NCI-H1930 (cell line): ENCODE data around the gene DDX10.
"Not testable (repeated sequence)": the region's sequence is repeated elsewhere in the genome, so short reads cannot be mapped to it uniquely, and the experiment has no call there.

ENCODE experiments used
- DNase-seq, 2 experiments: peaks; one replicate each; lab custom pipeline; 2025; lab: John Stamatoyannopoulos, UW

DDX10 gene

GRCh38 chr11:108823960-108824359 lies 159.1 kb downstream of the DDX10 start:
- not testable (repeated sequence) for DNase-seq

GRCh38 chr11:108824545-108824944 lies 159.7 kb downstream of the DDX10 start:
- no peak for DNase-seq

- DNase-seq = no peak
Observed at GRCh38 chr11:108825381-108825780, 160.5 kb downstream of the DDX10 start.

- no peak for DNase-seq
Observed at GRCh38 chr11:108826136-108826535, 161.3 kb downstream of the DDX10 start.

- no peak for DNase-seq
Observed at GRCh38 chr11:108835624-108836023, 170.8 kb downstream of the DDX10 start.

- DNase-seq = no peak
Observed at GRCh38 chr11:108836541-108836940, 171.7 kb downstream of the DDX10 start.

GRCh38 chr11:108838102-108838791 lies 173.4 kb downstream of the DDX10 start:
- DNase-seq = no peak

- DNase-seq = no peak
Observed at GRCh38 chr11:108838792-108839105, 173.9 kb downstream of the DDX10 start.

GRCh38 chr11:108846009-108846408 lies 181.1 kb downstream of the DDX10 start:
- DNase-seq = no peak

GRCh38 chr11:108847298-108847990 lies 182.6 kb downstream of the DDX10 start:
- no peak for DNase-seq

- no peak for DNase-seq
Observed at GRCh38 chr11:108851781-108852180, 186.9 kb downstream of the DDX10 start.

- no peak for DNase-seq
Observed at GRCh38 chr11:108852701-108853100, 187.8 kb downstream of the DDX10 start.

- no peak for DNase-seq
Observed at GRCh38 chr11:108853151-108853550, 188.3 kb downstream of the DDX10 start.

GRCh38 chr11:108853864-108854263 lies 189.0 kb downstream of the DDX10 start:
- no peak for DNase-seq

GRCh38 chr11:108854346-108854745 lies 189.5 kb downstream of the DDX10 start:
- DNase-seq = no peak

GRCh38 chr11:108857382-108857781 lies 192.5 kb downstream of the DDX10 start:
- DNase-seq = no peak

- no peak for DNase-seq
Observed at GRCh38 chr11:108858622-108859021, 193.8 kb downstream of the DDX10 start.

- DNase-seq = no peak
Observed at GRCh38 chr11:108859510-108859909, 194.6 kb downstream of the DDX10 start.

- no peak for DNase-seq
Observed at GRCh38 chr11:108863528-108863927, 198.7 kb downstream of the DDX10 start.

GRCh38 chr11:108865406-108865805 lies 200.5 kb downstream of the DDX10 start:
- DNase-seq = no peak

GRCh38 chr11:108866781-108867180 lies 201.9 kb downstream of the DDX10 start:
- DNase-seq = no peak

GRCh38 chr11:108870373-108871020 lies 205.6 kb downstream of the DDX10 start:
- no peak for DNase-seq

- DNase-seq = peak in 1 of 2 experiments; percentile 12
Observed at GRCh38 chr11:108871152-108871551, 206.3 kb downstream of the DDX10 start.
